GM10248 (cell line): ENCODE measurements around the gene OR6J1.
"Not testable (repeated sequence)": the region's sequence is repeated elsewhere in the genome, so short reads cannot be mapped to it uniquely, and the experiment has no call there.

Experiments
- CTCF ChIA-PET: fragments of 300-600 bp; sonication (Branson Sonifier 250); formaldehyde crosslinking; extraction: SDS; loops from one replicate; lab custom pipeline; 2021; ENCODE audit warnings: antibody characterized with exemption; lab: Yijun Ruan, JAX
- POLR2A ChIA-PET: fragments of 350-650 bp; sonication (Branson Sonifier 250); formaldehyde crosslinking; extraction: SDS; loops from one replicate; lab custom pipeline; 2020; ENCODE audit warnings: antibody characterized with exemption; lab: Yijun Ruan, JAX
- DNase-seq: peaks from one replicate; pipeline ENCODE4 v3.0.0; 2012; ENCODE audit errors: extremely low spot score
- CTCF ChIP-seq: IDR thresholded peaks from 2 replicates; pipeline ENCODE4 v1.5.1; 2012; ENCODE audit warnings: mild to moderate bottlenecking, low read depth; ENCODE audit errors: extremely low read depth, missing control alignments, control extremely low read depth

The OR6J1 gene

GRCh38 chr14:22678221-22678620, 34.1 kb upstream of the OR6J1 start:
- no peak for TF ChIP-seq CTCF
- POLR2A ChIA-PET: no interaction called here
- DNase-seq: no peak
- CTCF ChIA-PET: interaction anchor here (1.5 to 1.8 kb wide), 2 partner anchors 14 to 108 kb away, joined by 4 read pairs; no protein-coding TSS in a partner anchor

- POLR2A ChIA-PET, DNase-seq: not testable (repeated sequence)
- CTCF ChIA-PET: interaction anchor here (1.4 to 1.8 kb wide), 3 partner anchors 15 to 295 kb away, joined by 3 to 4 read pairs (median 4); no protein-coding TSS in a partner anchor
These were observed 33.4 kb upstream of the OR6J1 start for GRCh38 chr14:22677551-22677950.

GRCh38 chr14:22671622-22672021, 27.5 kb upstream of the OR6J1 start:
- POLR2A ChIA-PET: no interaction called here
- CTCF ChIA-PET: interaction anchor here (2.0 kb wide), 2 partner anchors 12 to 19 kb away, joined by 8 read pairs; no protein-coding TSS in a partner anchor
- DNase-seq: no peak
- TF ChIP-seq CTCF: no peak

- ChIA-PET POLR2A (no interaction called here), CTCF (interaction anchor here (0.9 to 1.9 kb wide), 5 partner anchors 9 to 27 kb away, joined by 3 to 7 read pairs (median 3); no protein-coding TSS in a partner anchor)
- no peak for DNase-seq
- no peak for TF ChIP-seq CTCF
These were observed 24.7 kb upstream of the OR6J1 start for GRCh38 chr14:22668863-22669262.

- no peak for TF ChIP-seq CTCF
- POLR2A ChIA-PET: no interaction called here
- DNase-seq: no peak
- CTCF ChIA-PET: interaction anchor here (0.9 to 1.9 kb wide), 6 partner anchors 8 to 35 kb away, joined by 3 to 7 read pairs (median 4); no protein-coding TSS in a partner anchor
These were observed 24.3 kb upstream of the OR6J1 start for GRCh38 chr14:22668417-22668816.

GRCh38 chr14:22667881-22668280, 23.7 kb upstream of the OR6J1 start:
- CTCF ChIA-PET: interaction anchor here (0.9 to 1.9 kb wide), 4 partner anchors 9 to 35 kb away, joined by 3 to 7 read pairs (median 4); no protein-coding TSS in a partner anchor
- TF ChIP-seq CTCF: no peak
- DNase-seq: no peak
- POLR2A ChIA-PET: no interaction called here

GRCh38 chr14:22666203-22666893, 22.2 kb upstream of the OR6J1 start:
- POLR2A ChIA-PET: interaction anchor here (0.9 kb wide), 1 partner anchor 110 kb away, joined by 3 read pairs; no protein-coding TSS in a partner anchor
- TF ChIP-seq CTCF: no peak
- CTCF ChIA-PET: no interaction called here
- no peak for DNase-seq
